ENCODE results near the gene TIPRL. TPM values are rescaled to one million over a fixed set of nuclear protein-coding genes. Genes with fewer than 3 reads are reported as not detected.

Gene TIPRL
- total RNA-seq, 1 donor from 2014 or later, result 24.5 TPM

- TF ChIP-seq, protein P1, sequence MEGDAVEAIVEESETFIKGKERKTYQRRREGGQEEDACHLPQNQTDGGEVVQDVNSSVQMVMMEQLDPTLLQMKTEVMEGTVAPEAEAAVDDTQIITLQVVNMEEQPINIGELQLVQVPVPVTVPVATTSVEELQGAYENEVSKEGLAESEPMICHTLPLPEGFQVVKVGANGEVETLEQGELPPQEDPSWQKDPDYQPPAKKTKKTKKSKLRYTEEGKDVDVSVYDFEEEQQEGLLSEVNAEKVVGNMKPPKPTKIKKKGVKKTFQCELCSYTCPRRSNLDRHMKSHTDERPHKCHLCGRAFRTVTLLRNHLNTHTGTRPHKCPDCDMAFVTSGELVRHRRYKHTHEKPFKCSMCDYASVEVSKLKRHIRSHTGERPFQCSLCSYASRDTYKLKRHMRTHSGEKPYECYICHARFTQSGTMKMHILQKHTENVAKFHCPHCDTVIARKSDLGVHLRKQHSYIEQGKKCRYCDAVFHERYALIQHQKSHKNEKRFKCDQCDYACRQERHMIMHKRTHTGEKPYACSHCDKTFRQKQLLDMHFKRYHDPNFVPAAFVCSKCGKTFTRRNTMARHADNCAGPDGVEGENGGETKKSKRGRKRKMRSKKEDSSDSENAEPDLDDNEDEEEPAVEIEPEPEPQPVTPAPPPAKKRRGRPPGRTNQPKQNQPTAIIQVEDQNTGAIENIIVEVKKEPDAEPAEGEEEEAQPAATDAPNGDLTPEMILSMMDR (conservative IDR thresholded peaks at IDR 0.05), result no peak
- Mint-ChIP-seq H3K27me3 (no peaks in the 10 kb centered on the region), H3K27ac (no peak overlapping the region), H3K4me3 (no peak overlapping the region), H3K4me1 (ENCODE audit: unreplicated experiment) (no peaks in the 10 kb centered on the region), H3K9me3 (peaks cover 6% of the 10 kb centered on the region), H3K36me3 (peaks cover 4% of the 10 kb centered on the region)
- no peak for DNase-seq (ENCODE audit: extremely low spot score, unreplicated experiment)
Measured at GRCh38 chr1:168159979-168160378, 18.8 kb upstream of the TIPRL start.

GRCh38 chr1:168161459-168161858, 17.3 kb upstream of the TIPRL start:
- H3K27me3 Mint-ChIP-seq, result no peaks in the 10 kb centered on the region
- DNase-seq (ENCODE audit: extremely low spot score, unreplicated experiment), result no peak
- H3K4me3 Mint-ChIP-seq, result no peak overlapping the region
- H3K4me1 Mint-ChIP-seq (ENCODE audit: unreplicated experiment), result no peaks in the 10 kb centered on the region
- no peak overlapping the region for H3K27ac Mint-ChIP-seq
- H3K9me3 Mint-ChIP-seq, result peaks cover 6% of the 10 kb centered on the region
- H3K36me3 Mint-ChIP-seq, result peaks cover 4% of the 10 kb centered on the region
- TF ChIP-seq, protein P1 (conservative IDR thresholded peaks at IDR 0.05), result no peak

DNA sequence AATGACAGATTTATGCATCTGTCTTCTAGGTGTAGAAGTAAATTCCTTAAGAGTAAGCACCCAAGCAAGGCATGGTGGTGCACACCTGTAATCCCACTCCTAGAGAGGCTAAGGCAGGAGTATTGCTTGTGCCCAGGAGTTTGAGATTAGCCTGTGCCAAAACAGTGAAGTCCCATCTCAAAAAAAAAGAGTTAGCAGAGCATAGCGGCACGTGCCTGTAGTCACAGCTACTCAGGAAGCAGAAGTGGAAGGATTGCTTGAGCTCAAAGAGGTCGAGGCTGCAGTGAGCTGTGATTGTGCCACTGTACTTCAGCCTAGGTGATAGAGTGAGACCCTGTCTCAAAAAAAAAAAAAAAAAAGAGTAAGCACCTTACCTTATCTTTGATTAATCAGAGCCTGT, 15.1 kb upstream of the TIPRL start:
- H3K27ac Mint-ChIP-seq, result no peak overlapping the region
- DNase-seq (ENCODE audit: extremely low spot score, unreplicated experiment), result no peak
- no peaks in the 10 kb centered on the region for H3K27me3 Mint-ChIP-seq
- H3K36me3 Mint-ChIP-seq, result no peaks in the 10 kb centered on the region
- TF ChIP-seq, protein P1 (conservative IDR thresholded peaks at IDR 0.05), result no peak
- H3K4me3 Mint-ChIP-seq, result no peak overlapping the region
- peaks cover under 1% of the 10 kb centered on the region for H3K9me3 Mint-ChIP-seq
- H3K4me1 Mint-ChIP-seq (ENCODE audit: unreplicated experiment), result no peaks in the 10 kb centered on the region

- no peak overlapping the region for H3K4me3 Mint-ChIP-seq
- no peaks in the 10 kb centered on the region for H3K36me3 Mint-ChIP-seq
- no peak overlapping the region for H3K27ac Mint-ChIP-seq
- no peaks in the 10 kb centered on the region for H3K27me3 Mint-ChIP-seq
- H3K4me1 Mint-ChIP-seq (ENCODE audit: unreplicated experiment), result no peaks in the 10 kb centered on the region
- TF ChIP-seq, protein P1 (conservative IDR thresholded peaks at IDR 0.05), result no peak
- DNase-seq (ENCODE audit: extremely low spot score, unreplicated experiment), result no peak
- H3K9me3 Mint-ChIP-seq, result no peaks in the 10 kb centered on the region
Measured at GRCh38 chr1:168164771-168165170, 14.0 kb upstream of the TIPRL start.

- no peaks in the 10 kb centered on the region for H3K9me3 Mint-ChIP-seq
- TF ChIP-seq, protein P1 (conservative IDR thresholded peaks at IDR 0.05), result no peak
- no peaks in the 10 kb centered on the region for H3K36me3 Mint-ChIP-seq
- no peak for DNase-seq (ENCODE audit: extremely low spot score, unreplicated experiment)
- no peaks in the 10 kb centered on the region for H3K4me1 Mint-ChIP-seq (ENCODE audit: unreplicated experiment)
- no peak overlapping the region for H3K4me3 Mint-ChIP-seq
- H3K27ac Mint-ChIP-seq, result no peak overlapping the region
- no peaks in the 10 kb centered on the region for H3K27me3 Mint-ChIP-seq
Measured at GRCh38 chr1:168167806-168168205, 11.0 kb upstream of the TIPRL start.

All from type B pancreatic cell (in vitro differentiated cells).